Measurements from ENCODE around the gene SUMO4.

The SUMO4 gene

DNA sequence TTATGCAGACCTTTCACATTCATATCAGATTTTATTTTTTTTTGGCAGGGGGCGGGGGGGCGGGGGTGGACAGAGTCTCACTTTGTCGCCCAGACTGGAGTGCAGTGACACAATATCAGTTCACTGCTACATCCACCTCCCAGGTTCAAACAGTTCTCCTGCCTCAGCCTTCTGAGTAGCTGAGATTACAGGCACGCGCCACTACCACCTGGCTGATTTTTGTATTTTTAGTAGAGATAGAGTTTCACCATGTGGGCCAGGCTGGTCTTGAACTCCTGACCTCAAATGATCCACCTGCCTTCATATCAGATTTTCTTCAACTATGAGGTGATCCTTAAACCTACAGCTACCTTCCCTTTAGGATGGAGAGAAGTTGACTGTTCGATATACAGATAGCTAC is 8.0 kb upstream of the SUMO4 start:
- no peak for DNase-seq

DNA sequence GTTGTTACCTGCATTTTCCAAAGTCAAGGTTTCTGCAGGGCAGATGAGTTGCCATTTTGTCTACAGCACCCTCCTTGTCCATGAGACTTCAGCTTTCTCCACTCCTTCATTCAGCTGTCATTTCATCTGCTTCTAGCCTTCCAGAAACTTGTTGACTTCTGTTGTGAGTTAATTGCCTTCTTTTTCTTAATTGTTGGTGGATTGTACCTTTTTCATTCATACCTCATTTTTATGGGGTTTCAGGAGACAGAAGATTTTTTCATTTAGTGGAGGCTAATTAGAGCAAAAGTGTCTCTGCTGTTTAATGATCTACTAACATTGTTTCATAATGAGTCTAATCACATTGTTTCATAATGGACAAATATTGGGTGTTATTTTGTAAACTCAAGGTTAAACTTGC is 7.5 kb upstream of the SUMO4 start:
- no peak for DNase-seq

DNA sequence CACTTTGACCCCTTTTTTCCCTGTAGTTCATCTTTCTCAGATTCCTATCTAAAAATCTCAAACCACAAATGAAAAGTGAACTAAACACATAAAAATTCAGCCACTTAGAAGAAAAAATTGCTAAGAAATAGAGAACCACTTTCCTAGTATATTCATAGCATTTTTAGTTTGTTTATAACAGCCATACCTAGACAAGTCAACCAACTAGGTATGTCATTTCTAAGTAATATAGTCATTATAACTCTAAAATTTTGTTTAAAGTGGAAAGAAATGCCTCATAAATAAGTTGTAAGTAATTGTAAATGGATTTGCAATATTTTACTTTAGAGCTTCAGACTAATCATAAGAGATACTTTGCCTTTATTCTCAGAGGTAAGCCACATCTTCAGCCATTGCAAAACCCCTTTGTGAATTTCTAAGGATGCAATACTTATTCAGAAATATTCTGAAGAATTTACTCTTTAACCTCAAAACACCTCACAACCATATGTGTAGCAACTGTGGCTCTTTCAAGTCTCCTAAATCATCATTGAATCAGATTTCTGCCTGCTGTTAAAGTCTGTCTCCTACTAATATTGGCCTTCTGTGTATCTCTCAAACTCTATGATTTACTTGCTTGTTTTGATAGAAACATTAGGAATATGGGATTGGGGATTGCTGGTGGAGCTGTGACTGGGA is 6.9 kb upstream of the SUMO4 start:
- DNase-seq: no peak

DNA sequence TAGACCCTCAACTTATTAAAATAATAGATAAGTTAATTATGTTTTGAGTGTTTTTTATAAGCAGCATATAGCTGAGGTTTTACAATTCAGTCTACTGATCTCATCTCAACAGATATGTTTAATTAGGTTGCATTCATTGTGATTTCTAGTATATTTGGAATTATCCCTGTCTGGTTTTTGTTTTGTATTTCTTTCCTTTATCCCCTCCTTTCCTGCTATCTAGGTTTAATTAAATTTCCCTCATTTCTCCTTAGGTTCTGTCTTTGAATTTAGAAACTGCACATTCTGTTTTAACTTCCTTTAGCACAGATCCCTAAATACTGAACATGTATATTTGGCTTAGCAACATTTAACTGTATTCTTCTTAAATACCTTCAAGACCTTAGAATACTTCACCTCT is 4.9 kb upstream of the SUMO4 start:
- no peak for DNase-seq

DNA sequence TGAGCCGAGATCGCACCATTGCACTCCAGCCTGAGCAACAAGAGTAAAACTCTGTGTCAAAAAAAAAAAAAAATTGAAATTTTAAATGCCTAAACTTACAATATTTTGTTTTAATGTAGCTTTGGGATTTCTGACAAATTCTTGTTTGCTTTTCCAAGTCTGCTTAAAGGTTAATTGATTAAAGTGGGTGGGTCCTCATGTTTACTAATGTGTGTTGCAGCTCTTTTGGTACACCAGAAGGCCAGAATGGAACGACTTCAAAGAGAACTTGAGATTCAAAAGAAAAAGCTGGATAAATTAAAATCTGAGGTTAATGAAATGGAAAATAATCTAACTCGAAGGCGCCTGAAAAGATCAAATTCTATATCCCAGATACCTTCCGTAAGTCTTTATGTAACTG is 2.7 kb upstream of the SUMO4 start:
- DNase-seq: no peak

DNA sequence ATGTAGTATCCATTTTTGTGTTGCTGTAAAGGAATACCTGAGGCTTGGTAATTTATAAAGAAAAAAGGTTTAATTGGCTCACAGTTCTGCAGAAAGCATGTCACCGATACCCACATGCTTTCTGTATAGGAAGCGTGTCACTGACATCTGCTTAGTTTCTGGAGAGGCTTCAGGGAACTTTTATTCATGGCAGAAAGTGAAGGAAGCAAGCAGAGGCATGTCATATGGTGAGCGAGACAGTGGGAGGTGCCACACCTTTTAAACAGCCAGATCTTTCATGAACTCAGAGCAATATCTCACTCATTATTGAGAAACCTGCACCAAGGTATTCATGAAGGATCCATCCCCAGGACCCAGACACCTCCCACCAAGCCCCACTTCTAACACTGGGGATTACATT is 3.5 kb downstream of the SUMO4 start:
- no peak for DNase-seq

DNA sequence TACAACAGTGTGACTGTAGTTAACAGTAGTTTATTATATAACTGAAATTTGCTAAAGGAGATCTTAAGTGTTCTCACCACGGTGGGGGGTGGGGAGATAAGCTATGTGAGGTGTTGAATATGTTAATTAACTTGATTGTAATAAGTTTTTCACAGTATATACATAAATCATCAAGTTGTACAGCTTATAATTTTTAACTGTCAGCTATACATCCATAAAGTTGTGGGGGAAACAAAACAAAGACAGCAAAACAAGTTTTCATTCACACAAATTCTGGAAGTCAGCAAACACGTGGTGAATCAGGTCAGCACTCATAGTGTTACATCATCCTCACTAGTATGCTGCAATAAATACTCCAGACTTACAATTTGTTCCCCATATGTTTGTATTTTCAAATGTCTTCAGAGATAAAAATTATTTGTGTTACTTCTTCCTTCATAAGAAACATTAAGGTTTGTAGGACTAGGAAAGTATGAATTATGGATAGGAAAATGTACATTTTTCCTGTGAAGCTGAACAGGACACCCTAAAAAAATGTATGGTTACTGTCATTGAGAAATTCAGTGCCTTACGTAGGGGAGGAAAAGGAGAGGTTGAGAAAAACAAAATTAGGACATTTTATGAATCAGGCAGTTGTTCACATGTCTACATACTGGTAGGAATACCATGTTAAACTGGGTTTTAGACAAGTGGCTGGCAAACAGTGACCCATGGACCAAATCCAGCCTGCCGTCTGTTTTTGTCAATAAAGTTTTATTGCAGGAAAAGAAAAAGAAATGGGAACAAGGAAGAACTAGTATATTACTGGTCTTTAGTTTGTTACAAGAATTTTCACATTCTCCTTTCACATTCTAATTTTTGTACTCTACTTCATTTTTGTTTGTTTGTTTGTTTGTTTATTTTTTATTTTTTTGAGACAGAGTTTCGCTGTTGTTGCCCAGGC is 6.0 kb downstream of the SUMO4 start:
- DNase-seq: no peak

DNA sequence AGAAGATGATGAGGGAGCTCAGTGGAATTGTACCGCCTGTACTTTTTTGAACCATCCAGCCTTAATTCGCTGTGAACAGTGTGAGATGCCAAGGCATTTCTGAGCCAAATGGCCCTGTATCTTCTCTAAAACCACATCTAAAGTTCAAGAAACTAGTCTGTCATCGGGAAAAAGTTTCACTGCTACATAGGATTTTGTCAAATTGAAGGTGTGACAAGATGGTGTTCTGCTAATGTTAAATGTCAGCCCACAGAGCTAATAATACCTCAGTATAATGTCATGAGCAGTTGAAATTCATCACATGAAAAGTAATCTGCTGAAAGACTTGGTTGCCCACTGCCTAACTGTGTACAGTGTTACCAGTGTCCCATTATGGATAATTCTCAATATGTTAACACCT is 9.6 kb downstream of the SUMO4 start:
- DNase-seq: no peak

DNA sequence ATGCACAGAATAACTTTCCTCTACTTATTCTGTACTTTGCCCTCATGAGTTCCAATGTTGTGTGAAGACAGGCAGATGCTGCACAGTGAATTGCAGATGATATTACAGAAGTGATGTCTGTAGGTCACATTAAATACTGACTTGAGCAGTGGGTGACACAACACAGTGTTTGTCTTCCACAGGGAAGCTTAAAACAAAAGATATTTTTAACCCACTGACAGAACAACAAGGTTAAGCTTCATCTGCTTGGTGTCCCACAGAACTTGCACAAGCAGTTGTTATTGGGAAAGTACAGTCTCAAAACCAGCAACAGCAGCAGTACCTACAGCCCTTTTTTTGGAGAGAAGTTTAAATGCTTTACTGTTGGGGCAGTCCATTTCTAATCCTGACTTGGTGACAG is 10.5 kb downstream of the SUMO4 start:
- DNase-seq: no peak

DNA sequence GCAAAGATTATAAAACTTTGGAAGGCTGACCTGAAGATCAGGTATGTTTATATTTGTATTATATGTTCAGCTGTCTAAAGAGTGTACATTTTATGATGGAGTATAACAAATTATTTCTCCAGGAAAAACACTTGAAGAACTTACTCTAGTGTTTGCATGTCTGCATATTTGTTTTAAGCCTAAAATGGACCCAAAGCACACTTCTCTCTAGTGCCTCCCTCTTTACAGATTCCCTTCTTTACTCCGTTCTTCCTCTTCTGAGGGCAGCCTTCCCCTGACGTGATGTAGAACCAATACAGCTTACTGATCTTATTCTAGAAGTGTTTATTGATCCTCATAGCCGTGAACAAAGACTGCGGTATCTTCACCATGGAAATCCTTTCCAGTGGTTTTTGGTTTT is 13.9 kb downstream of the SUMO4 start:
- DNase-seq: no peak

DNA sequence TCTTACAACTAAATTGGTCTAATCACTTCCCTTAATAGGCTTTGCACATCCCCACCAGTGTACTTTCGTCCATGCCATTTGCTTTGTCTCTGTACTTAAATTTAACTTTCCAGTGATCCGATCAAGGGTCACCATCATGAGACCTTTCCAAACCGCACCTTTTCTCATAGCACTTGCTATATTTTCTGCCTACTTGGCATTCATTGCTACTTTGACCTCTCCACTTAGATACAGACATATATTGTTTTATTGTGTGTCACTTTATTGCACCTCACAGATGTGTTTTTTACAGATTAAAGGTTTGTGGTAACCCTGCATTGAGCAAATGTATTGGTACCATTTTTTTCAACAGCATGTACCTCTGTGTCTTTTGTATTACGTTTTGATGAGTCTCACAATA is 14.8 kb downstream of the SUMO4 start:
- DNase-seq: no peak

DNA sequence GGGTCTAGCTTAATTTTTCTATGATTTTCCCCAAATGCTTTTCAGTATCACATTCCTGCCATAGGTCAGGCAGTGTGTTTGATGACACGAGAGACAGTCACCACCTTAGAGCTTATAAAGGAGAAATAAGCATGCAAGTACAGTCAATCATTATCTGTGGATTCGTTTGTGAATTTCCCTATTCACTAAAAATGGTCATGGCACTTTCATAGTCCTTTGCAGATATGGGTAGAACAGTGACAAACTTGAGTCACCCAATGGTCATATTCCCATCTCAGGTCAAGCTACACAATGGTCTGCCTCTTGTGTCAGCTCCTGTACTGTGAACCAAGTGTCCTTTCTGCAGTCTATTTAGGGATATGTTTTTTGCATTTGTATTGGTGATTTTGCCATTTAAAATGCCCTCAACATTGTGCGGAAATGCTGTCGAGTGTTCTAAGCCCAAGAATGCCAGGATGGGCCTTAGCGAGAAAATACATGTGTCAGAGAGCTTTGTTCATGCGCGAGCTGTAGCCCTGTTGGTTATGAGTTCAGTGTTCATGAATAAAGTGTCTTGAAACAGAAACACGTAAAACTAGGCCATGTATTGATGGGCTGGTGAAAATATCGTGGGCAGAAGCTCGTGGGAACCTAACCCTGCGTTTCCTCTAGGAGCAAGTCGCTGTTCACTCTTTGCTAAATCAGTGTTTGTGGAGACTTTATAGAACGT is 19.8 kb downstream of the SUMO4 start:
- DNase-seq: no peak

DNA sequence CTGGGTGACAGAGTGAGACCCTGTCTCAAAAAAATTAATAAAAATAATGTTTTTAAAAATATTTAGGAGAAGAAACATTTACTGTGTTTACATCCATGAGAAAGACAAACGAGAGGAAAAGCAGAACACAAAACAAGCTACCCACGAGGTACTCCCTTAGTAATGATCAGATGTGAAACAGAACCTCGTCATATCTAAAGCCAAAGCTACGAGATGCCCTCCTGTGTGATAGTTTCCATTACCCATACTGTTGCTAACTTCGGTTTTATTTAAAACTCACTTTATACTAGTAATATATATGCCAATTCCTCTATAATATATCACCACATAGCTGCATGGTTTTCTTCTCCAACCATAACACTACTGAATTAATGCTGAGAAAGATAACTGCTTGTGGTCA is 21.1 kb downstream of the SUMO4 start:
- DNase-seq: no peak

DNA sequence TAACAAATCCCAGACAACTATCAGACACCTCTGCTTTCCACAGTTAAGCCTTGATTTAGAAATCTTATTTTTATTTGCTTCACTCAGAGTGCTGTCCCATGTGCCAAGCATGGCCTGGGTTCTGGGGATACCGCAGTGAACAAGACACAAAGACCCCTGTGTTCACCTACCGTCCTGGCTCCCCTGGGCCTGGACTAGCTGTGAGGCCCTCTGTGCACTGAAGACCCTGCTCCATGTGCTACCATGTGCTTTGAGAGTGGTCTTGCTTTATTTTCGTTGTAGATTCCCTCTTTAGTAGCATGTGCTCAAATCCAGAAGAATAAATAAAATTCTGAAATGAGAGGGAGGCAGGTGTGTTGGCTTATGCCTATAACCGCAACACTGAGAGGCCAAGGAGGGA is 22.5 kb downstream of the SUMO4 start:
- no peak for DNase-seq

DNA sequence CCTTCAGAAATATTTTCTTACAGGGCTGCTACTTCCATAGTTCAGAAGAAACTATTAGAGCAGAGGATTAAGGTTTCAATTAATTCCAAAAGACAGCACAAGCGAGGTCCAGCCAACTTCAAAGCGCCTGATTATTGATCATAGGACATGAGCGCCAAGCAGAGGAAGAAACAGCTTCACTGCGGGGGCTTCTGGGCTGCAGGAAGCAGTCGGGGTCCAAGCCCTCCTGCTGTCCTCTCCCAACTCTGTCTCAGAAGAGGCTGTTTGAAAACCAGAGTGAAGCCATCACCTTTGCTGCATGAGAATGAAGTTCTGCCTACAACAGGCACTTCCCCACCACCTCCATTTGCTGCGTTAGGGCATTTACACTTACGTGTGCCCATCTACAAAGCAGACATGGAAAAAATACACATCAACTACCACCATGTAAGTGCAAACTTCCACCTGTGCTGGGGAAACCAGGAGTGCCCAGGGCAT is 23.9 kb downstream of the SUMO4 start:
- no peak for DNase-seq

DNA sequence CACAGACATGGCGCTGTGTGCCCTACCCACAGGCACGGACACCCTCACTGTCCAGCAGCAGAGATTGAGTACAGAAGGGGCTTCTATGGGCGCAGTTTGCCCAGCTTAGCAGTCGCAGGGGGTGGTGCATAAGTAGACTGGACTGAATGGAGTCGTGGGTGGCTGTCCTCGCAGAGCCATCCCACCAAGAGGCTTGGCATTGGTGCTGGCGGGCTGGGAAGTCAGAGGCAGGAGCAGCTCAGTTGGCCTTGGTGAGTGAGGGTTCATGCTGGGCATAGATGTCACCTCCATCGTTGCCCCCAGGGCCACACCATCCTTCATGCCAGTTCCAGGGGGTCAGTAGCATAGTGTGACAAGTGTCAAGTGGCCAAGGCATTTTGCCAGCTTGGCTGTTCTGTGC is 25.2 kb downstream of the SUMO4 start:
- no peak for DNase-seq

DNA sequence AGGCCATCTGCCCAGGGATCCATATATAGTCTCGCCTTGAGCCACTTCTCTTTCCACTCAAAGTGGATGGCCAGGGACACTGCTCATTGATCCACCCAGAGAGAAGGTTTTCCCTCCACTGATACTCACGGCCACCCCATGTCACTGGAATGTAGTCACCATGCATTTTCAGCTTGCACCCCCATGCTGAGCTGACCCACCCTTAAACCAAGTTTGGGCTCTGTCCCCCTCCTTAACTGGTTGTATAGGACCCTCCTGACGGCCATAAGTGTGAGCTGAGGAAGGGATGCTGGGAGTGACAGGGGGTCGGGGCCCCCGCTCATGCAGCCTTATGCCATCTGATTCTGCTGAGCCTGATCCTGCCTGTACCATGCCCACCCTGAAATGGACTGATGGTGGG is 25.7 kb downstream of the SUMO4 start:
- DNase-seq: no peak

DNA sequence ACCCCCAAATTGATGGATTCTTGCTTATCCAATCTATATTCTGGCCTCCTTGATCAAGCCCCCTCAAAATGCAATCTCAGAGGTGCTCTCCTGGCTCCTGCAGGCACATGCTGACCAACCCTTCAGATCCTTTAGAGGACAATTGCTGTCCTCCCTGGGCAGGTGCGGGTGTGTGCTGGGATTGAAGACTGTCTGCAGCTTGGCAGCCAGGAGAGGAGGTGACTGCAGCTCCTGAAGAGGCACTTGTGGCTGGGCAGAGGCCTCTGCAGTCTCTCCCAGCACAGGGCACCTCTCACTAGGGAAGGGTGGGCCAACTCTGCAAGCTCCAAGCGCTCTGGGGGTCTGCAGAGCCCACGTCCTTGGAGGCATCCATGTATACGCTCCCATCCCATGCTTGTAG is 28.5 kb downstream of the SUMO4 start:
- no peak for DNase-seq

DNA sequence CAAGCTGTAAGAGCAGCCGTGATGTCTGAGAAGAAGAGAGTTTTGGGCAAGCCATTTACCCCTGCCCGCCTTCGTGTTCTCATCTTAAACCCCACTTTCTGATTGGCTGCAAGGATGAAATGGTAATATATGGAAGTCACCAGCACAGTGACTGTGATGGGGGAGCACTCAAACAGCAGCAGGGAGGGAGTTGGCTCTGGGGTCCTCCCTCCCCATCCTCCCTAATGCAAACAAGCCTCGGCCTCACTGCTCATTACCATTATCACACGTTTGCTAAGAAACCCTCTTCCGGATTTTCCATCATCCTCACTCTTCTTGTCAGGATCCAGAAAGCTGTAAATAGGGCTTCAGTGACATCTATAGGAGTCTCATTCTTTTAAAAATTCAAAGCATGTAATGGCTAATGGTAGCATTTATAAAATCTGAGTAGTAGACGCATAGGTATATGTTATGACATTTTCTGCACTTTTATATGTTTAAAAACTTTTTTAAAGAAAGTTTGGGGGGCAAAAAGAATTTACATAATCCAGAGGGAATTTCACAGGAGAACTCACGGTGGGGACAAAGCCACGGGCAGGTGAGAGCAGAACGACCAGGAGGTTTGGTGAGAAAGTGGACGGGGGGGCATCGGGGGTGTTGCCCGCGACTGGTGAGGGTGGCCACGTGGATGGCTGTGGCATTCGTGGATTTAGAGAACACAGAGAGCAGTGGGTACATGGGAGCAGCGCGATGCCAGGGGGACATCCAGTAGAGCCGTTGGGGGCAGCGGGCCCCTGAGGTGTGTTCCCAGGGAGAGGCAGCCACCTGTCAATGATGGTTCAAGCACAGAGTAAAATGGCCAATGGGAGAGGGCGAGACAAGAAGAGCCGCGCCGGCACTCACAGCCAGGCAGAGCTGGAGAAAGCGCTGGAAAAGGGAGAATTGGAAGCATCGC is 29.6 kb downstream of the SUMO4 start:
- no peak for DNase-seq

DNA sequence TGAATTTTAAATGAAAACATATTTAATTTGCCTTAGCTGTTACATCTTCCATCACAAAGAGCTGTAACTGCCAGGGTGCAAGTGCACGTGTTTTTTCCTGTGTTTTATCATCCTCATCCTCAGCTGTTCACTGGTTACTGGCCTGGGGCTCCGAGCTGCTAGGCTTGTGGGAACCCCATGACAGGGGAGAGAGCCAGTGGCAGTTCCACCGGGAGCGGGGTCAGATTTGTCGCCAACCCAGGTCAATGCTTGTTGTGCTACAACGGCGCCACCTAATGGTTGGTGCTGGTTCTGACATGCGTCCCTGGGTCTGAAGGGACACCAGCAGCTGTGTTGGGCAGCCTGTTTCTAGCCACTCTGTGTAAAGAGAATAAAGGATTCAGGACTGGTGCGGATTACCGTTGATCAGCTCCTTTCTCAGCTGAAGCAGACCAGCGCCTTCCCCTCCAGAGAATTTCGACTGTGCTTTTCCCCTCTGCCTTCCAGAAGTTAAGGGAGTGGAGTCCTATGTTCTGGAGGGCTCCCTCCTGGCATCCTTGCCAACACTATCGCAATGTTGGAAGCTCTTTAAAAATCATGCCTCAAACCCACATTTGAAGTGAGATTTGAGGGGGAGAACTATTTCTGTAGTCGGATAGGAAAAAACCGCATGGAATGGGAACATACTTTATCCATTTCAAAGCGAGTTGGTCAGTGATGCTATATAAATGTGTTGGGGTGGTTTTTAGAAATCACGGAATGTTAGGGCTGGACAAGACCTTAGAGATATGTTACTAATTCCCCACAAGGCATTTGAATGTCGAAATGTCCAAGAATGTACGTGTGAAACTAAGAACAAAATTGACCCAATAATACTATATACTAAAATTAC is 32.1 kb downstream of the SUMO4 start:
- peak; percentile 79 for DNase-seq

DNA sequence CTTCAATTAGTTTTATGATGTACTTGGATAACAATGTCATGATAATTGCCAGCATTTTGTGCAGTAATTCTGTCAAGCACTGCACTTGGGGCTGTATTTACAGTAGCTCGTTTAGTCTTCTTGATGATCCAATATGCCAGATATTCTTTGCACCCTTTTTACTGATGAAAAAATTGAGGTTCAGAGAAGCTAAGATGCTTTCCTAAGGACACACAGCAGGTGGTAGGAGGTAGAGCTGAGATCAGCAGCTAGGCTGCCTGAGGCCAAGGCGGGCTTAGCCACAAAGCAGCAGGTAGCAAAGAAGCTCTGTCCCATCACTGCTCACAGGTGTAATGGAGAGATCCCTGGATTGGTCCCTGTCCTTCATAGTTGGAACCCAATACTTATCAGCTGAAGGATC is 33.3 kb downstream of the SUMO4 start:
- no peak for DNase-seq

DNA sequence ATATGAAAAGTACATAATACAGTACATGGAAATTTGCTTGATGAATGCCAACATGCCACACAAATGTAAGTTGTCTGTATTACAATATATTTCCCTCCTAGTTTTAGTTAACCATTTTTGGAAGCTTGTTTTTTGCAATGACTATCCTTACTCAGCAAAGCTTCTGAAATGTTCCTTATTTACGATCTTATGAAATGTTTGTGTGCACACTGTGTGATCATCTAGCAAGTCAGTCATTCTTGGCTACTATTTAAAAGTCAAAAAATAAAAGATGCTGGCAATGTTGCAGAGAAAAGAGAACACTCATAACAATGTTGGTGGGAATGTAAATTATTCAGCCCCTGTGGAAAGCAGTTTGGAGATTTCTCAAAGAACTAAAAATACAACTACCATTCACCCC is 33.8 kb downstream of the SUMO4 start:
- no peak for DNase-seq
